NCI-H1930 (cell line): Measurements from ENCODE around the gene DLGAP1.

ENCODE experiments used
- DNase-seq, 2 experiments: peaks; one replicate each; lab custom pipeline; 2025; lab: John Stamatoyannopoulos, UW

The DLGAP1 gene

GRCh38 chr18:3864669-3865298, 590.3 kb downstream of the DLGAP1 start:
- no peak for DNase-seq

- no peak for DNase-seq
Measured at GRCh38 chr18:3863593-3863992, 591.5 kb downstream of the DLGAP1 start.

DNA sequence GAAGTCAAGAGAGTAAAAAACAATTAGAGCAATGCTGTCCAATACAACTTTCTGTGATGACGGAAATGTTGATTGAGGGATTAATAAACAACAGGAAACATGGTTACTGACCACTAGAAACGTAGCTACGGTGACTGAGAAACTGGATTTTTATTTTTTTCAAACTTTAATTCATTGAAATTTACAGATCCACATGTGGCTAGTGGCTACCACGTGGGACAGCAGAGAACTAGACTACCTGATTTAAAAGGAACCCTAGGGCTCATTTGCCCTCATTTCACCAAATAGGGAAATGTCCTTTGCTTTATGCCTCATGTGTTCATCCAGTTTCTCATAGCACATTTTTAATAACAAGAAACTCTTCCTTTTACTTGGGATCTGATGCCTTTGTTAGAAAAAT, 592.1 kb downstream of the DLGAP1 start:
- DNase-seq: no peak

DNA sequence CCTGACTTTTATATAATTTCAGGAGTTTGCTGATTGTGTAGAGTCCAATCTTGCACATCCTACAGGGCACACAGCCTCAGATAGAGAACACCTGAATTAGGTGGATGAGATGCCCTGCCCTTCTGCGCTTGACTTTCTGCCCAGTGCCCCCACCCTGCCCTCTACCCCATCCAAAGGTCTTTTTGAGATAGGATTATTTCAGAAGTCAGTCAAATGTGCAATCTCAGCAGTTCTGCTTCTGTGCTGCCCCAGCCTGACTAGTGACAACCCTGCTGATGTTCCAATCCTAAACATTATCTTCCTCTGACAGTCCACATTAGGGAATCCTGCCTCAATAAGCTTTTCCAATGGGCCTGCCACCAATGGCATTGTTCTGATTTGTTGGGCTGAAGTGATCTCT, 593.6 kb downstream of the DLGAP1 start:
- DNase-seq: no peak

GRCh38 chr18:3857544-3857943, 597.6 kb downstream of the DLGAP1 start:
- no peak for DNase-seq

GRCh38 chr18:3855966-3856365, 599.1 kb downstream of the DLGAP1 start:
- DNase-seq: no peak

- DNase-seq: no peak
Measured at GRCh38 chr18:3852321-3852720, 602.8 kb downstream of the DLGAP1 start.

- no peak for DNase-seq
Measured at GRCh38 chr18:3851159-3851558, 603.9 kb downstream of the DLGAP1 start.

DNA sequence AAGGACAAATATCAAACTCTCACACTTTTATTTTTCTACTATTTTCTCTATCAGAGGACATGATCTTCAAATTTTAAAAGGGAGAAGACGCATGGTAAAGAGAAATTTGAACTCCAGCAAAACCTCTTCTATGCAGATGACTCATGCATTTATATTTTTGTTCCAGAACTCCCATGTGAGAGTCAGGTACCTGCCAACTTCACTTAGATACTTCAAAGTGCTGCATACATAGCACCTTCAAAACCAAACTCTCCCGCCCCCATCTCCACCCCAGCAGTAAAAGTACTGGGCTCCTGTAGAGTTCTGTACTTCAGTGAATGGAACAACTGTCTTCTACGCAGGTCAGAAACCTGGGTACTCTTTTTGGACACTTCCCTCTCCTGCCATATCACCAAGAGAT, 606.8 kb downstream of the DLGAP1 start:
- no peak for DNase-seq

DNA sequence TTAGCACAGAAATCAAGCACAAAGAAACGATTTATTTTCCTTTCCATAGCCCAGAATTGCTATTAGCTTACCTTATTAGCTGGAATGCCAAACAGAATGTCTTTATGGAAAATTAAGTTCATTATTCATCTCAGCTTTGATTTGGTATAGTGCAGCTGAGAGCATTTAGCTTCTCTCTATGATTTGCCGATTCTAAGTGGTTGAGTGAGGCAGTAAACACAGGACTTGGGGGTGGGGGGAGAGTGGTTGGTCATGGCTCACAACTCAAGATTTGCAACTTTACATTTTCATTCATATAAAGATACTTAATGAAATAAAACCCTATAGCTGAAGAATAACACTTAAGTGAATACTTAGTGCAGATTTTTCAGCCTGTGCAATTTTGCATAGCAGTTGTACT, 609.9 kb downstream of the DLGAP1 start:
- DNase-seq: no peak

DNA sequence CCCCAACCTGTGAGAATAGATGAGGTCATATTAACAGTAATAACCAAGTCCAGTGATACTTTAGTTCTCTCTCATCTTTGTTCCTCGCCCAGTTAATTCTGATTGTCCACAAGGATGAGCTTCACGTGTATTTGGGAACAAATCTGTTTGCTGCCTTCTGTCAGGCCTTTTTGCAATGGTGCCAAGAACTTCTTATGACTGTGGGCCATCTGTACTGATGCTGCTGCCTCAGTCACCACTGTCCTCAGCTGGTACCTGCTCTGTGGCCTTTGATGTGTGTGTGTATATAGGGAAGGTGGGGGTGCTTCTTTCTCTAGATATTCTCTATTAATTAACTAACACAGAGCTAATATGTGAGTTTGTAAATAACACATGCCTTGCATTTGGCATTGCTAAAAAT, 612.3 kb downstream of the DLGAP1 start:
- no peak for DNase-seq

DNA sequence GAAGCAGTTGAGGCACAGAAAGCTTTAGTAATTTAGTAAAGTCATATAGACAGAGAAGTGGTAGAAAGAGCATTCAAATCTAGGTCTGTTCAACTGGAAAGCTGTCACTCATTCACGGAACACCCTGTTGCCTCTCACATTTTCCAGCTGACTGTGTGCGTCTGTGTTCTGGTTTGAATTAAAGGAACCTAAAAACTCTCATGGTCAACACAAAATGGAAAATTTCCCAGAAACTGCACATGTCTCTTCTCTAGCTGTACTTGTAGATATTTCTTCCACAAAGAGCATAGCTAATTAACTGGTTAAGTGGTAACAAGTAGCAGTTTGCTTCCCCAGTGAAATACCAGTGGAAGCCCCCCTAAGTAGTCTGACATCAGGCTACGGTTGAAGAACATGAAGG, 614.3 kb downstream of the DLGAP1 start:
- no peak for DNase-seq

GRCh38 chr18:3839581-3839981, 615.5 kb downstream of the DLGAP1 start:
- no peak for DNase-seq

DNA sequence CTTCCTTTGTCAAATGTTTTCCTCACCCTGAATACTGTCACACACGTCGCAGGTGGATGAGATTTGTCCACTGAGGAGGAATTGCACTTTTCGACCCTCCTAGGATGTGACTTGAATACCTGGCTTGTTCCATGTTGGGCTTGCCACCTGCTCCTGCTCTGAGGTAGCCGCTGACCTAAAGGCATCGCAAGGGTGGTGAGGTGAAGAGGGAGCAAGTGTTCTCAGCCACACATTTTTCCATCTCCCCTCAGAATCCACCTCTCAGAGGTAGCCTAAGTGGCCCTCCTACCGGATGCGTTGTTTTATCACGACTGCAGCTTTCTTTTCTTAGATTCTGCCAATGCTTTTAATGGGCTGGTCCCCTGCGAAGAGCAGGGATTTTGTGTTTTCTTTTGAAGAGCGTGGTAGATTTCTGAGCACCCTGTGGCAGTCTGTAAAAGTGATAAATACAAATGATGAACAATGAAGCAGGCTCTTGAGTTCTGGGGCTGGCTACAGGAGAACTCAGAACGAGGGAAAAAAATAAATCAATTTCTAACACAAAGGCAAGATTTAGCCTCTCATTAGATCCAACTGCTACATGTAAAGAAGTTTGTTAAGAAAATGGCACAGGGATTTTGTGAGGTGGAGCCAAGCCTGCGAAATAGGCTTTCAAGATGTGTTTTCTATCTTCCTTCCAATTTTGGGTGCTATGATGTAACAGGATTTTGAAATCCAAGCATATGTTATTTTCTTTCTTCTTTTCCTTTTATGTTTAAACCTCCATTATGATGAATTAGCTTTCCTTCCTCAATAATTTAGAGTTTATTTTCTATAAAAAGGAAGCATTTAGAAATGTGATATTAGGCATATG, 618.4 kb downstream of the DLGAP1 start:
- DNase-seq: no peak

DNA sequence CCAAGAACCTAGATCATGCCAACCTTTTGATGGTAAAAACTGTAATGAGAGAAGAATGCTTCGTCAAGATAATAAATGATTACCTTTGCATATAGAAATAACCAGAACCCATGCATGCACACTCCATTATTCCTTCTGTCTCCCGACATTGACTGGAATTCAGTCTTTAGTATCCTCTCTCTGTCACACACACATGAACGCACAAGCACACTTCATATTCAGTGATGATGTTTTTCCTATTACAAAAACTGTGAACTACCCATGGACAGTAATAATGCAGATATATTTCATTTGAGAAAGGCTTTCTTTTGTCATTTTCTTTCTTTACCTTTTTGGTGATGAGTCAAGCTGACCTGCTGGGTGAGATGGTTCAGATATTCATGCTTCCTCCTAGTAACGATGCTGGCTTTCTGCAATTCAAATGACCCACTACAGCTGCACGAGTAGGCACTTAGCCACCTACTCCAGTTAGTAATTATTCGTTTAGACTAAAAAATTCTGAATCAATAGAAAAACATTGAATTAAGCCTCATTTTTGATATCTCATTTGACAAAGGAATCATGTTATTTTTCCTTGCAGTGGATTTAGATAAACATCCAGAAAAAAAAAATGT, 623.0 kb downstream of the DLGAP1 start:
- DNase-seq: no peak

- no peak for DNase-seq
Measured at GRCh38 chr18:3830604-3831003, 624.5 kb downstream of the DLGAP1 start.

GRCh38 chr18:3827236-3827845, 627.8 kb downstream of the DLGAP1 start:
- no peak for DNase-seq

- no peak for DNase-seq
Measured at GRCh38 chr18:3826021-3826420, 629.1 kb downstream of the DLGAP1 start.

GRCh38 chr18:3824101-3824500, 631.0 kb downstream of the DLGAP1 start:
- DNase-seq: no peak

DNA sequence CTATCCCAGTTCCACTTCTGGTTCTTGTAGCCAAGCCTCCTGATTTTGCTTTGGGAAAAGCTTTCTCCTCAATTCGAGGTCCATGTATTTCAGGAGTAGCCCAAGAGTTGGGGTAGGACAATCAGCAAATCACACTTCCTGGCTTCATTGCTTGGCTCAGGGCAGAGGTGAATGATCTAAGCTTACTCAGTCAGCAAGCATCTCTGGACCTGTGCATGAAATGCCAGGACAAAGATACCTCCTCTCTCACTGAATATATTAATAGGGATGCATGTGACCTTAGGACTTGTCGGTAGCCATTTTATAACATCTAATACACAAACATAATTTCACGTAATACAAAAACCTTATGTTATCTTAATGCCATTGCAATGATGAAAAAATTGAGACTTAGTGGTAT, 632.0 kb downstream of the DLGAP1 start:
- no peak for DNase-seq

DNA sequence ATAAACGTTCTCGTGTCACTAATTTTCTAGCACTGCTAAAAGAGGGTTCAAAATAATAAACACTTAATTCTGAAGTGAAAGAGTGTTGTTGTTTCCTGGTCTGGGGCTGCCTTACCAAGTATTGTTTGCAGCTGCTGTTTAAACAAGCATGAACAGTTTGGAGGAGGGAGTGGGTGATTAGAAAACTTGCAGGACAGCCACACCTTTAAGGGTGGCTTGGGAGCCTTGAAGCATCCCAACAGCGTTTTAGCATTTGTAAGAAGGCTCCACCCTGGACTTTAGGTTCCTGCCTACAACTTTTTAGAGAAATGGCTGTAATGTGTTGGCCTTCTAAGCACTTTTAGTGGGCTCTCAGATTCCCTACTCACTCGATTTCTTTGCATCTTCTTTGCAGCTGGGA, 633.6 kb downstream of the DLGAP1 start:
- no peak for DNase-seq

GRCh38 chr18:3819961-3820360, 635.1 kb downstream of the DLGAP1 start:
- no peak for DNase-seq
